SK-N-SH (cell line): ENCODE data around the gene FRMD5. TPM values are rescaled to one million over a fixed set of nuclear protein-coding genes. Genes with fewer than 3 reads are reported as not detected.

ENCODE experiments used
- CTCF ChIA-PET: fragments of 300-600, 350-600 bp; formaldehyde crosslinking; extraction: SDS; loops from one replicate; lab custom pipeline; 2021; lab: Yijun Ruan, JAX
- POLR2A ChIA-PET: fragments of 350-600 bp; sonication (Branson Sonifier 250); formaldehyde crosslinking; extraction: SDS; loops from one replicate; lab custom pipeline; 2020; ENCODE audit warnings: antibody characterized with exemption, inconsistent platforms; lab: Yijun Ruan, JAX
- DNase-seq: peaks from one replicate; pipeline ENCODE4 v3.0.0; 2012
- H2AFZ ChIP-seq: fragments of 200-600 bp; sonication (generic); 2 replicates; pipeline ENCODE4 v1.8.1; 2016; ENCODE audit warnings: antibody characterized with exemption, mild to moderate bottlenecking, low read depth
- H3F3A ChIP-seq: fragments of 200-600 bp; sonication (generic); replicated peaks from 2 replicates; pipeline ENCODE3; 2016; ENCODE audit warnings: antibody characterized with exemption, mild to moderate bottlenecking; ENCODE audit not compliant: insufficient read depth
- H3K27ac ChIP-seq, 2 experiments: fragments of 200-500 bp in 1 of 2; fragments of 200-600 bp in 1 of 2; sonication (Bioruptor generic) in 1 of 2; sonication (generic), shearing (Covaris generic) in 1 of 2; 2 replicates each; pipeline versions ENCODE4 v1.5.1 to v1.6.1; 2014 to 2016; ENCODE audit warnings: low read depth in 2 of 2, inconsistent platforms in 1 of 2, low read length in 1 of 2, mild to moderate bottlenecking in 1 of 2, mixed read lengths in 1 of 2
- H3K27me3 ChIP-seq: fragments of 200-600 bp; sonication (generic), shearing (Covaris generic); 2 replicates; pipeline ENCODE4 v1.6.1; 2016; ENCODE audit warnings: mixed run types; ENCODE audit not compliant: insufficient read depth
- H3K36me3 ChIP-seq, 2 experiments: fragments of 200-500 bp in 1 of 2; fragments of 200-600 bp in 1 of 2; sonication (Bioruptor generic) in 1 of 2; sonication (generic) in 1 of 2; replicated peaks in 1 of 2; 2 replicates each; pipeline versions ENCODE3 to v1.5.1; 2014 to 2016; ENCODE audit warnings: low read length in 1 of 2, mild to moderate bottlenecking in 1 of 2; ENCODE audit not compliant: insufficient read depth in 2 of 2, control insufficient read depth in 1 of 2
- H3K4me1 ChIP-seq, 2 experiments: fragments of 200-500 bp in 1 of 2; fragments of 200-600 bp in 1 of 2; sonication (Bioruptor generic) in 1 of 2; sonication (generic), shearing (Covaris generic) in 1 of 2; 2 replicates each; pipeline versions ENCODE4 v1.5.1 to v1.6.1; 2014 to 2016; ENCODE audit warnings: low read depth in 1 of 2, low read length in 1 of 2, mixed run types in 1 of 2; ENCODE audit not compliant: insufficient read depth in 2 of 2, control insufficient read depth in 1 of 2
- H3K4me2 ChIP-seq: fragments of 200-600 bp; sonication (generic), shearing (Covaris generic); 2 replicates; pipeline ENCODE4 v1.6.1; 2017; ENCODE audit warnings: mixed run types
- H3K4me3 ChIP-seq, 2 experiments: fragments of 200-500 bp in 1 of 2; fragments of 200-600 bp in 1 of 2; sonication (Bioruptor generic) in 1 of 2; sonication (generic), shearing (Covaris generic) in 1 of 2; 2 replicates each; pipeline versions ENCODE4 v1.5.1 to v1.8.1; 2014 to 2016; ENCODE audit warnings: low read depth in 2 of 2, inconsistent platforms in 1 of 2, low read length in 1 of 2, mild to moderate bottlenecking in 1 of 2, mixed read lengths in 1 of 2, moderate library complexity in 1 of 2
- H3K79me2 ChIP-seq: fragments of 200-600 bp; sonication (generic); 2 replicates; pipeline ENCODE4 v1.8.1; 2017; ENCODE audit warnings: mild to moderate bottlenecking; ENCODE audit not compliant: insufficient read depth
- H3K9ac ChIP-seq: fragments of 200-600 bp; sonication (generic); 2 replicates; pipeline ENCODE4 v1.6.1; 2017; ENCODE audit warnings: mixed run types
- H3K9me2 ChIP-seq: fragments of 200-600 bp; sonication (generic); 2 replicates; pipeline ENCODE4 v1.6.1; 2017; ENCODE audit warnings: mixed run types
- H3K9me3 ChIP-seq: fragments of 200-600 bp; sonication (generic); 2 replicates; pipeline ENCODE4 v1.6.1; 2017; ENCODE audit warnings: mixed run types, mild to moderate bottlenecking, moderate library complexity
- H4K20me1 ChIP-seq: fragments of 200-600 bp; sonication (generic); 2 replicates; pipeline ENCODE4 v1.6.1; 2017; ENCODE audit warnings: mild to moderate bottlenecking, mixed run types; ENCODE audit not compliant: insufficient read depth
- CHD2 ChIP-seq: fragments of 150-350 bp; IDR thresholded peaks from 2 replicates; pipeline ENCODE4 v1.6.1; 2018; ENCODE audit warnings: low read length; ENCODE audit not compliant: partially characterized antibody
- FOSL2 ChIP-seq: IDR thresholded peaks from 2 replicates; pipeline ENCODE4 v1.4.0; 2012; ENCODE audit warnings: low read depth, mild to moderate bottlenecking, moderate library complexity, borderline replicate concordance
- MXI1 ChIP-seq: IDR thresholded peaks from 2 replicates; pipeline ENCODE4 v1.6.1; 2012; ENCODE audit warnings: mild to moderate bottlenecking, low read depth, low read length, improper control_type of control experiment
- PBX3 ChIP-seq: IDR thresholded peaks from 2 replicates; pipeline ENCODE4; 2012
- POLR2AphosphoS5 ChIP-seq: IDR thresholded peaks from 2 replicates; pipeline ENCODE4 v1.6.1; 2012; ENCODE audit warnings: low read depth, low read length
- RAD21 ChIP-seq: IDR thresholded peaks from 2 replicates; pipeline ENCODE4 v1.6.1; 2012; ENCODE audit warnings: mild to moderate bottlenecking, low read length
- RCOR1 ChIP-seq: fragments of 150-350 bp; IDR thresholded peaks from 2 replicates; pipeline ENCODE4 v1.6.1; 2017; ENCODE audit warnings: antibody characterized with exemption, low read length
- RFX5 ChIP-seq: IDR thresholded peaks from 2 replicates; pipeline ENCODE4 v1.6.1; 2012; ENCODE audit warnings: mild to moderate bottlenecking, improper control_type of control experiment, low read length
- RXRA ChIP-seq: IDR thresholded peaks from 2 replicates; pipeline ENCODE4 v1.4.0; 2012; ENCODE audit warnings: low read depth, mild to moderate bottlenecking, borderline replicate concordance
- TAF1 ChIP-seq: IDR thresholded peaks from 2 replicates; pipeline ENCODE4 v1.6.1; 2012; ENCODE audit warnings: low read depth, mild to moderate bottlenecking, low read length, moderate library complexity, borderline replicate concordance
- USF1 ChIP-seq: IDR thresholded peaks from 2 replicates; pipeline ENCODE4 v1.4.0; 2012; ENCODE audit warnings: low read depth, borderline replicate concordance
- WGBS: methylation state at CpG from one replicate; pipeline ENCODE4 v1.1.6; 2017; ENCODE audit warnings: low lambda C conversion rate; 5-methylcytosine and 5-hydroxymethylcytosine counted together
- polyA plus RNA-seq, 3 experiments: library from polyadenylated mRNA; depleted of rRNA; stranded (reverse); fragments of >200 nt; gene quantifications; 2 replicates each; pipeline ENCODE4 v1.2.3, GENCODE V29; 2012

FRMD5 gene
- polyA plus RNA-seq, 1 of the 3 experiments (the other 2 are of a cell fraction): 24.8 TPM

GRCh38 chr15:44128443-44128842, 66.6 kb downstream of the FRMD5 start:
- H3K4me1 ChIP-seq: no peaks in the 10 kb centered on the region
- TF ChIP-seq CHD2: no peak
- TF ChIP-seq RFX5: no peak
- no peak for TF ChIP-seq PBX3
- no peak for TF ChIP-seq RAD21
- H3K9me2 ChIP-seq: no peaks in the 10 kb centered on the region
- no peak for DNase-seq
- peaks cover 0 to 4% of the 10 kb centered on the region in 2 experiments for H3K36me3 ChIP-seq
- no peaks in the 10 kb centered on the region for H3K9me3 ChIP-seq
- ChIA-PET POLR2A (no interaction called here), CTCF (interaction anchor here (1.2 to 1.6 kb wide), 4 partner anchors 9 to 256 kb away, joined by 3 to 5 read pairs (median 4); no protein-coding TSS in a partner anchor)
- no peaks in the 10 kb centered on the region; the same call in 1 of the 2 replicates for H4K20me1 ChIP-seq
- no peaks in the 10 kb centered on the region for H3K27me3 ChIP-seq
- no peak overlapping the region for H3K4me3 ChIP-seq
- no peak overlapping the region for H3K27ac ChIP-seq
- no peak overlapping the region for H3K4me2 ChIP-seq
- no peak overlapping the region for H2AFZ ChIP-seq
- H3K9ac ChIP-seq: no peak overlapping the region
- H3K79me2 ChIP-seq: peaks cover 72% of the 10 kb centered on the region
- H3F3A ChIP-seq: peaks cover 9% of the 10 kb centered on the region

- Histone ChIP-seq H3K36me3 (peaks cover 0 to 7% of the 10 kb centered on the region in 2 experiments), H3K27ac (no peak overlapping the region), H3K4me2 (no peak overlapping the region), H4K20me1 (no peaks in the 10 kb centered on the region; the same call in 1 of the 2 replicates), H2AFZ (no peak overlapping the region), H3K4me1 (no peaks in the 10 kb centered on the region), H3K79me2 (peaks cover 80% of the 10 kb centered on the region), H3K9ac (no peak overlapping the region), H3K9me2 (no peaks in the 10 kb centered on the region), H3K4me3 (no peak overlapping the region), H3K27me3 (no peaks in the 10 kb centered on the region), H3K9me3 (no peaks in the 10 kb centered on the region), H3F3A (peaks cover 9% of the 10 kb centered on the region)
- ChIA-PET CTCF (interaction anchor here (2.3 to 2.5 kb wide), 2 partner anchors 222 to 253 kb away, joined by 6 to 10 read pairs; no protein-coding TSS in a partner anchor), POLR2A (no interaction called here)
- TF ChIP-seq RCOR1: no peak
- no peak for TF ChIP-seq CHD2
- TF ChIP-seq TAF1: no peak
- no peak for TF ChIP-seq USF1
- no peak for TF ChIP-seq FOSL2
- TF ChIP-seq MXI1: no peak
- TF ChIP-seq RXRA: no peak
- TF ChIP-seq POLR2AphosphoS5: no peak
- DNase-seq: no peak
- WGBS: 90% methylated on average over 2 of the region's 2 CpGs
Measured at GRCh38 chr15:44125879-44126278, 69.2 kb downstream of the FRMD5 start.
